Lower lobe of right lung (tissue), 2 donors: ENCODE measurements around the gene KRT17. TPM values are rescaled to one million over a fixed set of nuclear protein-coding genes. Genes with fewer than 3 reads are reported as not detected.
A peak's percentile ranks its signal among the peaks of the same experiment; 100 is the strongest.

Source experiments
- ATAC-seq, 2 donors: fragments of 200-7000 bp; cut with Tn5 transposase; one replicate each; pipeline ENCODE4 v1.9.1; 2020 to 2022; ENCODE audit warnings: mild to moderate bottlenecking in 2 of 2, moderate library complexity in 2 of 2
- DNase-seq: peaks from one replicate; pipeline ENCODE4 v3.0.0-alpha.2; 2020
- H3K27ac ChIP-seq: fragments of 200-600 bp; one replicate; pipeline ENCODE4 v1.8.0; 2022
- H3K27me3 ChIP-seq: fragments of 200-600 bp; one replicate; pipeline ENCODE4 v1.8.0; 2022; ENCODE audit warnings: low read depth
- H3K36me3 ChIP-seq: fragments of 200-600 bp; one replicate; pipeline ENCODE4 v1.8.0; 2022; ENCODE audit warnings: mild to moderate bottlenecking
- H3K4me1 ChIP-seq: fragments of 200-600 bp; one replicate; pipeline ENCODE4 v1.8.0; 2022
- H3K4me3 ChIP-seq: fragments of 200-600 bp; one replicate; pipeline ENCODE4 v1.8.0; 2022; ENCODE audit warnings: mild to moderate bottlenecking
- H3K9me3 ChIP-seq: fragments of 200-600 bp; one replicate; pipeline ENCODE4 v1.8.0; 2022
- CTCF ChIP-seq: fragments of 200-600 bp; IDR thresholded peaks from one replicate; pipeline ENCODE4 v1.8.0; 2022; ENCODE audit warnings: antibody characterized with exemption, mild to moderate bottlenecking
- intact Hi-C: fragments of 100-400 bp; cut with DNase I; formaldehyde crosslinking; loops from one replicate; pipeline ENCODE4 v1.11.0; 2022
- long read RNA-seq: library from polyadenylated mRNA; unstranded; transcript quantifications from one replicate; pipeline ENCODE4 v2.0.0, GENCODE V29; 2021
- total RNA-seq: library from RNA; stranded (reverse); fragmentation: NEBNext Ultra II Directional; extraction: Animal tissue kit (Norgen Biotek cat#: 25700); gene quantifications from one replicate; pipeline ENCODE4 v1.2.1, GENCODE V29; 2021
- donor health status: DM: no; HTN: yes; CAD: no; lungs with severe emphysema.

The KRT17 gene
- total RNA-seq: 2.6 TPM
- long read RNA-seq: 0 reads

DNA sequence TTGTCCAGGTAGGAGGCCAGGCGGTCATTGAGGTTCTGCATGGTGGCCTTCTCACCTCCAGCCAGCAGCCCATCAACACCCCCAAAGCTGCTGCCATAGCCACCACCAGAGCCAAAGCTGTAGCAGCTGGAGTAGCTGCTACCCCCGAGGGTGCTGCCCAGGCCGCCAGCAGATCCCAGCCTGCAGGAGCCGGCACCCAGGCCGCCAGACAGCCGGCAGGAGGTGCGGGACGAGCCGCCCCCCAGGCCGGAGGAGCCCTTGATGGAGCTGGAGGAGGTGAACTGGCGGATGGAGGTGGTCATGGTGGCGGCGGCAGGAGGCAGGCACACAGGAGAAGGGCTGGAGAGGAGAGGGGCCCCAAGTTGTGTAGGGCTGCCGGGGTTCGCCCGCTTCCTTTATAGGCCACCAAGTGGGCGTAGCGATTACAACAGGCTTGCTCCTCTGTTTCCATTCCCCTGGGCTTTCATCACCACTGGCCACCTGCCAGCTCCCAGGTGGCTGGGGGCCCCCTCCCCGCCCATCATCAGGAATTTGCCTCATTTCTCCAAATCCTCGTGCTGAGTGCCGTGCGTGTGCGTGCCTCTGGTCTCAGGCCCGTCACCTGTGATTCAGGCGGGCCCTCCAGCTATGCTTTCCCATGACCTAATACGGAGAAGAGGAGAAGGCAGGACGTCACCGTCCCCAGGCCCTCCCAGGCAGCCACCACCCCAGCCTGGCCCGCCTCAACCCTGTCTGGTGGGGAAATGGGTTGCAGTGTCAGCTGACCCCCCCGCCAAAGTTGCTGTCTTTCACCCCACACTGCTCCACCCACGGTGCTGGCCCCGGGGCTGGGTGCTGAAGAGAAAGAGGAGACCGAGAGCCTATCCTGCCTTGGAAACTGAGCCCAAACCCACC is at the start of gene KRT17:
Gene KRT17 (minus strand): TSS at position 368 of the 894 bp plus-strand sequence. CDS start 66 bp downstream, at position 302.
- no peaks in the 10 kb centered on the region for H3K4me1 ChIP-seq
- no peak within 1 kb of the TSS for H3K27ac ChIP-seq
- TF ChIP-seq CTCF: no peak
- H3K4me3 ChIP-seq: no peak within 1 kb of the TSS
- no peak for DNase-seq
- H3K36me3 ChIP-seq: no peaks in the 10 kb centered on the region
- intact Hi-C loops: no loop called here
- no peaks in the 10 kb centered on the region for H3K9me3 ChIP-seq
- ATAC-seq: peak; percentile 53 to 56
- H3K27me3 ChIP-seq: no peaks in the 10 kb centered on the region

- no peaks in the 10 kb centered on the region for H3K9me3 ChIP-seq
- H3K4me3 ChIP-seq: no peak overlapping the region
- no peak overlapping the region for H3K27ac ChIP-seq
- DNase-seq (no peak), ATAC-seq (no peak)
- no peaks in the 10 kb centered on the region for H3K27me3 ChIP-seq
- H3K4me1 ChIP-seq: peaks cover 34% of the 10 kb centered on the region
- intact Hi-C loops: no loop called here
- TF ChIP-seq CTCF: no peak
- no peaks in the 10 kb centered on the region for H3K36me3 ChIP-seq
Measured at GRCh38 chr17:41672153-41672552, 47.8 kb upstream of the KRT17 start.

GRCh38 chr17:41667280-41668041 is 43.1 kb upstream of the KRT17 start:
- no peaks in the 10 kb centered on the region for H3K27me3 ChIP-seq
- ATAC-seq (no peak), DNase-seq (peak; percentile 49)
- peaks cover 24% of the 10 kb centered on the region for H3K4me1 ChIP-seq
- no peak for TF ChIP-seq CTCF
- H3K9me3 ChIP-seq: no peaks in the 10 kb centered on the region
- intact Hi-C loops: no loop called here
- H3K27ac ChIP-seq: peak overlapping the region; percentile 81
- H3K4me3 ChIP-seq: peak overlapping the region; percentile 52
- no peaks in the 10 kb centered on the region for H3K36me3 ChIP-seq

- intact Hi-C loops: no loop called here
- ATAC-seq (peak; percentile 87 to 91), DNase-seq (peak; percentile 90)
- Histone ChIP-seq H3K9me3 (no peaks in the 10 kb centered on the region), H3K4me3 (peak overlapping the region; percentile 52), H3K36me3 (no peaks in the 10 kb centered on the region), H3K27me3 (no peaks in the 10 kb centered on the region), H3K4me1 (peaks cover 24% of the 10 kb centered on the region), H3K27ac (peak overlapping the region; percentile 81)
- peak; percentile 96 for TF ChIP-seq CTCF
Measured at GRCh38 chr17:41666708-41667279, 42.4 kb upstream of the KRT17 start.

DNA sequence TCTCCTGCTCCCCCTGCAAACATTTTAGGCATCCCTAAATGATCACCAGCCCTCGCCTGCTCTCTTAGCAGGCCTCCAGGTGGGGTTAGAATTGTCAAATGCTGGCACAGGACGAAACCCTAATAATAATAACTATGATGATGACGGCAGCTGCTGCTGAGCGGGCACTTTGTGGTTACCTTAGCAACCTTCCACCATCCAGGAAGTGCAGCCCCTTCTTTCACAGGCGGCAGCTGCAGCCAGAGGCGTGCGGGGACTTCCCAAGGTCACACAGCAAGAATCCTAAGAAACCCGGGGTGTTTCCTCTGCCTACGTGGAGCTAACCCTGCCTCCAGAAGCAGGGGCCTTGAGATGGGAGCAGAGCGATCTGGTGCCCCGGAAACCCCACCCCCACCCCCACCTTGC is 41.9 kb upstream of the KRT17 start:
- intact Hi-C loops: no loop called here
- no peaks in the 10 kb centered on the region for H3K36me3 ChIP-seq
- TF ChIP-seq CTCF: peak; percentile 21
- DNase-seq (no peak), ATAC-seq (peak; percentile 10 to 47)
- H3K4me1 ChIP-seq: peaks cover 24% of the 10 kb centered on the region
- H3K9me3 ChIP-seq: no peaks in the 10 kb centered on the region
- no peaks in the 10 kb centered on the region for H3K27me3 ChIP-seq
- H3K27ac ChIP-seq: peak overlapping the region; percentile 81
- peak overlapping the region; percentile 52 for H3K4me3 ChIP-seq
